GM12801 (cell line): ENCODE measurements around the gene ST3GAL6.

ENCODE experiments used
- CTCF ChIP-seq: IDR thresholded peaks from one replicate; pipeline ENCODE4 v1.5.1; 2011; ENCODE audit warnings: control low read depth; ENCODE audit not compliant: insufficient read length; ENCODE audit errors: extremely low read depth

ST3GAL6 gene

GRCh38 chr3:98775459-98776139 lies 12.5 kb downstream of the ST3GAL6 start:
- no peak for TF ChIP-seq CTCF

GRCh38 chr3:98776140-98776493 lies 13.0 kb downstream of the ST3GAL6 start:
- no peak for TF ChIP-seq CTCF

GRCh38 chr3:98777286-98777685 lies 14.1 kb downstream of the ST3GAL6 start:
- TF ChIP-seq CTCF = no peak

- no peak for TF ChIP-seq CTCF
Observed at GRCh38 chr3:98777801-98778220, 14.7 kb downstream of the ST3GAL6 start.

GRCh38 chr3:98778383-98778782 lies 15.2 kb downstream of the ST3GAL6 start:
- no peak for TF ChIP-seq CTCF

- no peak for TF ChIP-seq CTCF
Observed at GRCh38 chr3:98778852-98779413, 15.8 kb downstream of the ST3GAL6 start.

DNA sequence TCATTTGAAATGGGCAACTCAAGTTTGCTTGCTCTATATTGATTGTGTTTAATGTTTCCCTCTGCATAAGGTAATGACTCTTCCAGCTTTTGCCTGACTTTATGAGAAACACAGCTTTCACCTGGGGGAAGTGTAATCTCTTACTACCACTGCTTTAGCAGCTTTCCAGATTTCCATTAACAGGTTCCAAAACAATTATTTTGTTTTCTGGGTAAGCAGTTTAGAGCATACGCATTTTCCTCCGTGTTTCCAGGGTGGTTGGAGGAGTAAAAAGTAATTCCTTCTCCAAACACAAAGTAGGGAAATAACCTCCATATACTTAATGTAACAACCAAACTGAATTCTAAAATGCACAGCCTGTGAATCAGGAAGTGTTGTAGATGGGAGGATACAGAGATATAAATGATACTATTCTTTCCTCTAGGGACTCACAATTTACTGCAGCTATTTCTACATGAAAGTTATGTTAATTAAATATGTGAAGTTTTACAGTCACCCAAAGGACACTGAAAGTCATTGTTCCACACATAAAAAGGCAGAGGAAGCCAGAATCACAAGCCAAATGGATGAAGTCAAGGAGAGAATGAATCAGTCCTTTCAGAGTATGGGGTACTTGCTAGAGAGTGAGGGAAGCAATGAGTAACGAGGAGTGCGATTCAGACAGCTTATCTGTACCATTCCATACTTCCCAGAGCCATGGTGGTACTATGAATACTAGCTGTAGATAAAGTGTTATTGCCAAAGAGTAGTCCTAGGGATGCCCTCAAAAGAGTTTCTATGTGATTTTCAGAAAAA lies 16.6 kb downstream of the ST3GAL6 start:
- no peak for TF ChIP-seq CTCF
